CD4-positive, alpha-beta T cell (primary cell): ENCODE measurements around the gene ARL8A. TPM values are rescaled to one million over a fixed set of nuclear protein-coding genes. Genes with fewer than 3 reads are reported as not detected.

Experiments used
- ATAC-seq: fragments of 200-7000 bp; cut with Tn5 transposase; one replicate; pipeline ENCODE4 v1.10.0; 2022; ENCODE audit warnings: mild to moderate bottlenecking; ENCODE audit not compliant: poor library complexity
- CTCF ChIA-PET: fragments of 350-600 bp; sonication (Branson Sonifier 250); formaldehyde crosslinking; loops from one replicate; lab custom pipeline; 2021; ENCODE audit warnings: antibody characterized with exemption, inconsistent platforms; lab: Charles Lee
- POLR2A ChIA-PET: fragments of 350-600 bp; sonication (Branson Sonifier 250); formaldehyde crosslinking; loops from one replicate; lab custom pipeline; 2021; ENCODE audit warnings: antibody characterized with exemption, inconsistent platforms; lab: Charles Lee
- DNase-seq, 14 experiments: peaks; one replicate each; pipeline ENCODE4 v3.0.0-alpha.2; 2013 to 2020; ENCODE audit warnings: mixed read lengths in 2 of 14
- H3K27ac ChIP-seq, 2 donors: one replicate each; pipeline versions ENCODE4 v1.5.1 to v1.7.0; 2013; ENCODE audit warnings: low read length in 2 of 2, low read depth in 1 of 2, mild to moderate bottlenecking in 1 of 2
- H3K27me3 ChIP-seq, 2 experiments: 1 replicate in 1 of 2; 2 replicates in 1 of 2; pipeline versions ENCODE4 v1.6.1 to v1.7.0; 2013; ENCODE audit warnings: low read length in 2 of 2, control low read depth in 1 of 2, mild to moderate bottlenecking in 1 of 2, moderate library complexity in 1 of 2; ENCODE audit not compliant: insufficient read depth in 2 of 2, control insufficient read depth in 1 of 2
- H3K36me3 ChIP-seq: one replicate; pipeline ENCODE4 v1.6.1; 2013; ENCODE audit warnings: low read length, control low read depth; ENCODE audit not compliant: insufficient read depth
- H3K4me1 ChIP-seq: one replicate; pipeline ENCODE4 v1.6.1; 2013; ENCODE audit warnings: low read length, control low read depth; ENCODE audit not compliant: insufficient read depth
- H3K4me3 ChIP-seq: one replicate; pipeline ENCODE4 v1.5.1; 2013; ENCODE audit warnings: mild to moderate bottlenecking, low read length, moderate library complexity
- H3K9me3 ChIP-seq, 2 experiments: 1 replicate in 1 of 2; 2 replicates in 1 of 2; pipeline versions ENCODE4 v1.6.1 to v1.7.0; 2013; ENCODE audit warnings: low read length in 2 of 2, mild to moderate bottlenecking in 2 of 2, control low read depth in 1 of 2, moderate library complexity in 1 of 2; ENCODE audit not compliant: control insufficient read depth in 1 of 2, insufficient read depth in 1 of 2
- H3K27ac Mint-ChIP-seq: one replicate; pipeline ENCODE4 v1.8.0; 2020; ENCODE audit warnings: mixed read lengths
- H3K27me3 Mint-ChIP-seq: one replicate; pipeline ENCODE4 v1.8.0; 2021; ENCODE audit warnings: mixed read lengths
- H3K36me3 Mint-ChIP-seq: one replicate; pipeline ENCODE4 v1.8.0; 2021; ENCODE audit warnings: low read depth, mixed read lengths
- H3K4me1 Mint-ChIP-seq: one replicate; pipeline ENCODE4 v1.8.0; 2021; ENCODE audit warnings: low read depth, mixed read lengths
- H3K4me3 Mint-ChIP-seq: one replicate; pipeline ENCODE4 v1.8.0; 2020; ENCODE audit warnings: mild to moderate bottlenecking, mixed read lengths
- H3K9me3 Mint-ChIP-seq: one replicate; pipeline ENCODE4 v1.8.0; 2020; ENCODE audit warnings: mixed read lengths
- intact Hi-C, 2 experiments: fragments of 100-400 bp; cut with DNase I in 1 of 2; cut with micrococcal nuclease in 1 of 2; formaldehyde crosslinking; loops; one replicate each; pipeline versions ENCODE4 v1.15.1 to v1.9.0; 2023 to 2025; cut with DNase I, micrococcal nuclease
- total RNA-seq, 174 experiments: library from RNA in 2 of 174; stranded (reverse) in 2 of 174; gene quantifications; one replicate each; pipeline ENCODE4 v1.2.3 and lab custom pipeline; 2021 to 2026
- TF ChIP-seq, protein P1 (sequence below): fragments of 200-600 bp; IDR thresholded peaks from one replicate; pipeline ENCODE4 v1.8.0; 2022; ENCODE audit warnings: antibody characterized with exemption, mild to moderate bottlenecking

The ARL8A gene
- total RNA-seq, 2 experiments from 2014 or later: 73.5 to 73.8 TPM

DNA sequence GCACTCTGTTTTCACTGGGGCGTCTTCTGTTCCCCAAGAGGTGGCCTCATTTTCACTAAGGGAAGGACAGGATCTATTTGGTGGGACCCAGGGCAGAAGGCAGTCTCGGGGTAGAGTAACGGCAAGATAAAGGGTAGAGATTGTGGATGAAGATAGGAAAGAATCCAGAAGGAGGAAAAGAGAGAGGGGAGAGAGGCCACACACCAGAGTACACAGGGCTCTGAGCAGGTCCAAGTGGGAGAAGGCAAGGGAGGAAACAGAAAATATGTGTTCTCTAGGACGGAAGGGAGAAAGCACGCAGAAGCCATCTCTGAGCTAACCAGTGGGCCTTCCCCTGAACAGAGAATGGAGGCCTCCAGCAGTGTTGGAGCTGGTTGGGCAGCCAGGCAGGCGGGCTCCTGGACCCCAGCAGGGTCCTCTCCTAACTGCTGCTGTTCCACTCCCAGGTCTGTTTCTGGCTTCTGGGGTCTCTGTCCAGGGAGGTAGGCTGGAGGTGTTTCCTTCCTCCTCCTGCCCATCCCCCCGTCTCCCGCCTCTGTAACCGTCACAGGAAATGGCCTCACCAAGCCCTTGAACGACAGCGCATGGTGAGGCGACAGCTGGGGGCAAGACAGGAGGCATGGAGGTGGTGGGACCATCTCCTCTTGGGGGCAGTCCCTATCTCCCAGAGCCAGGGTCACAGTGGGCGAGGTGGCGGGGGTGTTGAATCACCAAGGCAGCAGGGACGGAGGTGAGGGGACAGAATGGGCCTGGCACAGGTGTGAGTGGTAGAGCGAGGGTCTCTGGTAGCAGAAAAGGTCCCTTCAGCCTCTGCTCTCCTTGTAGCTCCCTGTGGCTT lies 15.2 kb upstream of the ARL8A start:
- peak overlapping the region; percentile 99 for H3K4me3 Mint-ChIP-seq
- peak overlapping the region; percentile 99 for H3K27ac Mint-ChIP-seq
- H3K36me3 Mint-ChIP-seq: peaks cover 52% of the 10 kb centered on the region
- ChIA-PET CTCF (interaction anchor here (0.9 to 3.2 kb wide), 10 partner anchors 11 to 189 kb away, joined by 3 to 8 read pairs (median 6); partner anchors contain the start of genes ARL8A, LGR6 and PPP1R12B), POLR2A (interaction anchor here (1.0 to 4.9 kb wide), 7 partner anchors 8 to 189 kb away, joined by 3 to 66 read pairs (median 5); partner anchors contain the start of genes ARL8A, PPP1R12B and UBE2T)
- peak overlapping the region; percentile 89 for H3K4me3 ChIP-seq
- no peaks in the 10 kb centered on the region for H3K9me3 Mint-ChIP-seq
- no peaks in the 10 kb centered on the region for H3K9me3 ChIP-seq
- intact Hi-C loops: no loop called here
- ATAC-seq (peak; percentile 17), DNase-seq (peak in 9 of 14 experiments; percentile 39 to 81 (median 64))
- H3K36me3 ChIP-seq: peaks cover 36% of the 10 kb centered on the region
- H3K27ac ChIP-seq: peak overlapping the region; percentile 94 to 97
- peaks cover 90% of the 10 kb centered on the region for H3K4me1 Mint-ChIP-seq
- H3K27me3 Mint-ChIP-seq: no peaks in the 10 kb centered on the region
- TF ChIP-seq, protein P1, sequence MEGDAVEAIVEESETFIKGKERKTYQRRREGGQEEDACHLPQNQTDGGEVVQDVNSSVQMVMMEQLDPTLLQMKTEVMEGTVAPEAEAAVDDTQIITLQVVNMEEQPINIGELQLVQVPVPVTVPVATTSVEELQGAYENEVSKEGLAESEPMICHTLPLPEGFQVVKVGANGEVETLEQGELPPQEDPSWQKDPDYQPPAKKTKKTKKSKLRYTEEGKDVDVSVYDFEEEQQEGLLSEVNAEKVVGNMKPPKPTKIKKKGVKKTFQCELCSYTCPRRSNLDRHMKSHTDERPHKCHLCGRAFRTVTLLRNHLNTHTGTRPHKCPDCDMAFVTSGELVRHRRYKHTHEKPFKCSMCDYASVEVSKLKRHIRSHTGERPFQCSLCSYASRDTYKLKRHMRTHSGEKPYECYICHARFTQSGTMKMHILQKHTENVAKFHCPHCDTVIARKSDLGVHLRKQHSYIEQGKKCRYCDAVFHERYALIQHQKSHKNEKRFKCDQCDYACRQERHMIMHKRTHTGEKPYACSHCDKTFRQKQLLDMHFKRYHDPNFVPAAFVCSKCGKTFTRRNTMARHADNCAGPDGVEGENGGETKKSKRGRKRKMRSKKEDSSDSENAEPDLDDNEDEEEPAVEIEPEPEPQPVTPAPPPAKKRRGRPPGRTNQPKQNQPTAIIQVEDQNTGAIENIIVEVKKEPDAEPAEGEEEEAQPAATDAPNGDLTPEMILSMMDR: no peak
- H3K27me3 ChIP-seq: no peaks in the 10 kb centered on the region
- peaks cover 98% of the 10 kb centered on the region for H3K4me1 ChIP-seq

DNA sequence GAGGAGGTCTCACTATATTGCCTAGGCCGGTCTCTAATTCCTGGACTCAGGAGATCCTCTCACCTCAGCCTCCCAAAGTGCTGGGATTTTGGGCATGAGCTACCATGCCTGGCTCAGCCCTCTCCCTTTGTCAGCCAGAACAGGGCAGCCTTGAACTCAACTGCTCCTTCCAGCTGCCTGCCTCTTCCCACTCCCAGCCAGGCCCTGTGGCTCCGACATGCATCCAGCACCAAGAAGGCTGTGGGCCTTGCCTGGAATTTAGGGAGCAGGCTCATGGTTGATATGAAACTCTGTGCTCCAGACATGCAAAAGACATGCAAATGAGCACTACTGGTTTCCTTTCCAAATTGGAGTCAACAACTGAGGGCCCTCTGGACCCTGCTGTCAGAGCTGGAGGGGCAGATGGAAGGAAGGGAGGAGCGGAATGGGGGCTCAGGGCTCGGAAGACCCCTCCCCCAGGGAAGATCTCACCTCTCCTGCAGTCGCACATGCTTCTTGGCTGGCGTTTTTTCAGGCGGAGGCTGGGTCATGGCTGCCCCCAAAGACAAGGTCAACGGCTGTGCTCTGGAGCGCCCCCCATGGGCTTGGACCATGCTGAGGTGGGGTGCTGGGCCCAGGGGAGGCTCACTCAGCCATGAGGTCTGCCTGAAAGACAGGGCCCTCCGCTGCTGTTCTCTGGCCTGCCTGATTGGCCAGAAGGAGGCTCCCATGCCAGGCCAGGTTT lies 14.4 kb upstream of the ARL8A start:
- Mint-ChIP-seq H3K27ac (peak overlapping the region; percentile 99), H3K27me3 (no peaks in the 10 kb centered on the region), H3K4me1 (peaks cover 85% of the 10 kb centered on the region), H3K4me3 (peak overlapping the region; percentile 99), H3K9me3 (no peaks in the 10 kb centered on the region), H3K36me3 (peaks cover 59% of the 10 kb centered on the region)
- CTCF ChIA-PET: interaction anchor here (1.6 kb wide), 1 partner anchor 13 kb away, joined by 8 read pairs; no protein-coding TSS in a partner anchor
- Histone ChIP-seq H3K27ac (peak overlapping the region; percentile 94 to 97), H3K9me3 (no peaks in the 10 kb centered on the region), H3K36me3 (peaks cover 44% of the 10 kb centered on the region), H3K4me1 (peaks cover 98% of the 10 kb centered on the region), H3K27me3 (no peaks in the 10 kb centered on the region), H3K4me3 (peak overlapping the region; percentile 89)
- DNase-seq (peak in 4 of 14 experiments; percentile 21 to 41 (median 24)), ATAC-seq (no peak)
- intact Hi-C loops: no loop called here
- TF ChIP-seq, protein P1: no peak
- POLR2A ChIA-PET: interaction anchor here (4.9 kb wide), 1 partner anchor 14 kb away, joined by 66 read pairs; the partner anchor contains the start of gene ARL8A

DNA sequence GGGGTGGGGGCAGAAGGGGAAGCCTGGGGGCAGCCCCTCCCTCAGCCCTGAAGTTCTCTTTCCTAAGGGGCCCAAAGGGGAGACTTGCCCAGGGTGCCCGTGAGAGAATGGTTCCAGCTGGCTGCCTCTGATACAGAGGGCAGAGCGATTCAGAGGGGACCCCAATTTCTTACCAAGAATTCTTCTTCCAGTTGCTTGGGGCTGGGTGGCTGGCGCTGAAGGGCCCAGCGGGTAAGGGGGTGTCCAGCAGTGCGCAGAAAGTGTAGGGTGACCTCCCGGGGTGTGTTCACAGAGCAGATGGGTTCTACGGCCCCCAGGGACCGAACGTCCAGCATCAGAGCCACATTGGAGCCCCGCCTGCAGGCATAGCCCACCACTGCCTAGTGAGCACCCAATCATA lies 13.4 kb upstream of the ARL8A start:
- intact Hi-C loops: no loop called here
- no peak for DNase-seq
- Mint-ChIP-seq H3K4me3 (peak overlapping the region; percentile 48), H3K4me1 (peaks cover 75% of the 10 kb centered on the region), H3K9me3 (no peaks in the 10 kb centered on the region), H3K27ac (peak overlapping the region; percentile 99), H3K27me3 (no peaks in the 10 kb centered on the region), H3K36me3 (peaks cover 68% of the 10 kb centered on the region)
- TF ChIP-seq, protein P1: no peak
- Histone ChIP-seq H3K4me1 (peaks cover 96% of the 10 kb centered on the region), H3K36me3 (peaks cover 54% of the 10 kb centered on the region), H3K27me3 (no peaks in the 10 kb centered on the region), H3K9me3 (no peaks in the 10 kb centered on the region), H3K27ac (peak overlapping the region; percentile 17 to 97), H3K4me3 (no peak overlapping the region)
- CTCF ChIA-PET: no interaction called here
- no peak for ATAC-seq
- POLR2A ChIA-PET: no interaction called here
